ENCODE results near the gene GNRHR. TPM values are rescaled to one million over a fixed set of nuclear protein-coding genes. Genes with fewer than 3 reads are reported as not detected.
"Not testable (repeated sequence)": the region's sequence is repeated elsewhere in the genome, so short reads cannot be mapped to it uniquely, and the experiment has no call there.

Gene GNRHR
- total and polyA plus RNA-seq, 7 donors = not detected

DNA sequence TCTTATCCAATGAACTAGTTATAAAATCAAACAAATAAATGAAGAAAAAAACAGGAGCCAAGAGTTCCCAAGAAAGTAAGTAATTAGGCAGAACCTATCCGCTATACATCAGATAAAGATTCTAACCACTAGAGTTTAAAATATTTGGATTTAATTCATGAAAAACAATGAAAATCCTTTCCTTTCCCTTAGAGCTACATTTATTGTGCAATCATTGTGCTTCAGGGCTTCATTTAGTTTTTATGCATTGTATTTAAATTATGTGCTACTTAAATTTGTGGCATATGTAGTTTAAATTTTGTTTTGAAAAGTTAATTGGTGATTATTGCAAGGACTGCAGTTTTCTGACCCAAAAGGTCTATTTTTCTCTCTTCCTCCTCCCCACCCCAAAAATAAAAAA, 17.9 kb downstream of the GNRHR start:
- Histone ChIP-seq H3K4me1 (no peaks in the 10 kb centered on the region), H3K27ac (no peak overlapping the region), H3K36me3 (peaks cover 0 to 4% (median 0%) of the 10 kb centered on the region in 4 donors), H3K9me3 (no peaks in the 10 kb centered on the region), H3K4me3 (no peak overlapping the region), H3K27me3 (no peaks in the 10 kb centered on the region)
- 94 to 96% methylated on average over 1 of the region's 1 CpG for WGBS, 2 donors
- intact Hi-C loops (cut with DNase I) = no loop called here
- TF ChIP-seq POLR2AphosphoS5 (IDR thresholded peaks at IDR 0.05) (no peak), EP300 (IDR thresholded peaks at IDR 0.05) (no peak), POLR2A (IDR thresholded peaks at IDR 0.05) (no peak)
- TF ChIP-seq, protein P1, sequence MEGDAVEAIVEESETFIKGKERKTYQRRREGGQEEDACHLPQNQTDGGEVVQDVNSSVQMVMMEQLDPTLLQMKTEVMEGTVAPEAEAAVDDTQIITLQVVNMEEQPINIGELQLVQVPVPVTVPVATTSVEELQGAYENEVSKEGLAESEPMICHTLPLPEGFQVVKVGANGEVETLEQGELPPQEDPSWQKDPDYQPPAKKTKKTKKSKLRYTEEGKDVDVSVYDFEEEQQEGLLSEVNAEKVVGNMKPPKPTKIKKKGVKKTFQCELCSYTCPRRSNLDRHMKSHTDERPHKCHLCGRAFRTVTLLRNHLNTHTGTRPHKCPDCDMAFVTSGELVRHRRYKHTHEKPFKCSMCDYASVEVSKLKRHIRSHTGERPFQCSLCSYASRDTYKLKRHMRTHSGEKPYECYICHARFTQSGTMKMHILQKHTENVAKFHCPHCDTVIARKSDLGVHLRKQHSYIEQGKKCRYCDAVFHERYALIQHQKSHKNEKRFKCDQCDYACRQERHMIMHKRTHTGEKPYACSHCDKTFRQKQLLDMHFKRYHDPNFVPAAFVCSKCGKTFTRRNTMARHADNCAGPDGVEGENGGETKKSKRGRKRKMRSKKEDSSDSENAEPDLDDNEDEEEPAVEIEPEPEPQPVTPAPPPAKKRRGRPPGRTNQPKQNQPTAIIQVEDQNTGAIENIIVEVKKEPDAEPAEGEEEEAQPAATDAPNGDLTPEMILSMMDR (IDR thresholded peaks at IDR 0.05) = no peak
- no peak for DNase-seq

DNA sequence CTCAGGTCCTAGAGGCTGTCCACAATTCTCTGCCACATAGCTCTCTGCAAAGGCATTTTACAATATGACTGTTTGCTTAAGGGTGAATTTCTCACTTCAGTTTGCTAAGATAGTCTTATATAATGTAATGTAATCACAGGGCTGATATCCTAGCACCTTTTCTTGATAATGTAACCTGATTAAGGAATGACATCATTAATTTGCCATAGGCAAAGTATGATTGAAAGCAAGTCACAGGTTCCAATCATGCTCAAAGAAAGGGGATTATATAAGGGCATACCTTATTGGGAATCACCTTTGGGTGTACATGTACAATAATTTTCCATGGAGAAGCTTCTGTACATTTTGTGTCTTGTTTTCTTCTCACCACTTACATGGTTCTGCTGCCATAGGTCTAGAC, 18.9 kb downstream of the GNRHR start:
- no peak for DNase-seq
- intact Hi-C loops (cut with DNase I) = no loop called here
- Histone ChIP-seq H3K4me3 (no peak overlapping the region), H3K4me1 (no peaks in the 10 kb centered on the region), H3K36me3 (peaks cover 0 to 4% (median 0%) of the 10 kb centered on the region in 4 donors), H3K27me3 (no peaks in the 10 kb centered on the region), H3K27ac (no peak overlapping the region), H3K9me3 (no peaks in the 10 kb centered on the region)
- no peak for TF ChIP-seq POLR2A (IDR thresholded peaks at IDR 0.05)
- TF ChIP-seq, protein P1 (IDR thresholded peaks at IDR 0.05) = no peak
- no peak for TF ChIP-seq POLR2AphosphoS5 (IDR thresholded peaks at IDR 0.05)
- TF ChIP-seq EP300 (IDR thresholded peaks at IDR 0.05) = no peak

DNA sequence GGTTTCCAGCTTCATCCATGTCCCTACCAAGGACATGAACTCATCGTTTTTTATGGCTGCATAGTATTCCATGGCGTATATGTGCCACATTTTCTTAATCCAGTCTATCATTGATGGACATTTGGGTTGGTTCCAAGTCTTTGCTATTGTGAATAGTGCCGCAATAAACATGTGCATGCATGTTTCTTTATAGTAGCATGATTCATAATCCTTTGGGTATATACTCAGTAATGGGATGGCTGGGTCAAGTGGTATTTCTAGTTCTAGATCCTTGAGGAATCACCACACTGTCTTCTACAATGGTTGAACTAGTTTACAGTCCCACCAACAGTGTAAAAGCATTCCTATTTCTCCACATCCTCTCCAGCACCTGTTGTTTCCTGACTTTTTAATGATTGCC, 23.7 kb downstream of the GNRHR start:
- H3K36me3 ChIP-seq; H3K4me3 ChIP-seq; intact Hi-C loops (cut with DNase I); H3K27me3 ChIP-seq; DNase-seq; H3K27ac ChIP-seq; H3K4me1 ChIP-seq; H3K9me3 ChIP-seq: not testable (repeated sequence)
- WGBS, 2 donors = 91 to 93% methylated on average over 3 of the region's 3 CpGs

DNA sequence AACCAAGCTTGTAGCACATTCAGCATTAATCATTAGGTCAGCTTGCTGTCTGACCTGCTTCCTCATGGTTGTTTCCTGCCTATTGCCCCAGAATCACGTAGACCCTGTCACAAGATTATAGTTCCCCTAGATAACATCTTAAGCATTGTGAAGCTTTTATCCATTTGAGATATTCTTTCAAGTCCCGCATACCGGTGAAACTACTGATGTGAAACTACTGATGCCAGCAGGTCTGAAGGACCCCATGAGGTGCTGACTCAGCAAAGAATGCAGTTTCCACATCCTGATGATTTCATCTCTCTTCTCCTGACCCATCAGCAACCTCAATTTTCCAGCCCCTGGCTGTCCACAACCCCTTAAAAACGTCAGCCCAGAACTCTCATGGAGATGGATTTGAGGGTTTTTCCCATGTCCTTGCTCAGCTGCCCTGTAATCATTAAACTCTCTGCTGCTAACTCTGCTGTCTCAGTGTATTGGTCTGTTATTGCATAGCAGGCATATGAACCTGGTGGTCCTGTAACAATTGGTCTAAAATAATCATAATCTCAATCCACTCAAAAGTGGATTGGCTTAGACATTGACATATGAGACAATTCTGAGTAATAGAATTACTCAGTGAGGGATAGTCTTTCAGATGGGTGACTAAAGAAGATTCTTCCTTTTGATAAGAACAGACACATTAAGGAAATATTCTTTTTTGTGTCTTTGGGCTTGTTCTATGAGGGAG, 26.9 kb downstream of the GNRHR start:
- Histone ChIP-seq H3K27me3 (no peaks in the 10 kb centered on the region), H3K36me3 (peaks cover 0 to 4% (median 0%) of the 10 kb centered on the region in 4 donors), H3K4me3 (no peak overlapping the region), H3K27ac (no peak overlapping the region), H3K4me1 (no peaks in the 10 kb centered on the region), H3K9me3 (no peaks in the 10 kb centered on the region)
- 71 to 74% methylated on average over 4 of the region's 4 CpGs for WGBS, 2 donors
- TF ChIP-seq, protein P1 (IDR thresholded peaks at IDR 0.05) = no peak
- TF ChIP-seq EP300 (IDR thresholded peaks at IDR 0.05) = no peak
- DNase-seq = no peak
- intact Hi-C loops (cut with DNase I) = no loop called here

DNA sequence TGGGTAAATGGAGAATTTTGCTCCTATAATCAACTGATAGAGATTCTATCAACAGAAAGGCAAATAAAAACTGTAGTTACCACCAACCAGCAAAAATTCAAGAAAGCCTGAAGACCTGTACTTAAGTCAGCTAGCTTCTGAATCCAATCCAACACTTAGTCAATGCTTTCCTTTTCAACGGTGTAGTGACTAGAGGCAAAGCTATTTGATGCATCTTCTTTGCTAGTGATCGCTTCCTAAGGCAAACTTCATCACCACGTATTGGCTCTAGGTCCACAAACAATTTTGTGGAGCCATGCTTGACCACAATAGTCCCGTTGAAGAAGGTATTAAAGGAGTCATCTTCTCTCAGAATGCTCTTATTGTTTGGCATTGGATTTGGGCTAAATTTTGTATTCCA, 28.2 kb downstream of the GNRHR start:
- Histone ChIP-seq H3K4me1 (no peaks in the 10 kb centered on the region), H3K27ac (no peak overlapping the region), H3K9me3 (no peaks in the 10 kb centered on the region), H3K4me3 (no peak overlapping the region), H3K36me3 (peaks cover 0 to 11% (median 0%) of the 10 kb centered on the region in 4 donors), H3K27me3 (no peaks in the 10 kb centered on the region)
- intact Hi-C loops (cut with DNase I) = no loop called here
- no peak for DNase-seq
- WGBS, 2 donors = 88 to 94% methylated on average over 4 of the region's 4 CpGs
- TF ChIP-seq POLR2A (IDR thresholded peaks at IDR 0.05) = no peak
- no peak for TF ChIP-seq POLR2AphosphoS5 (IDR thresholded peaks at IDR 0.05)
- TF ChIP-seq EP300 (IDR thresholded peaks at IDR 0.05) = no peak
- TF ChIP-seq, protein P1 (IDR thresholded peaks at IDR 0.05) = no peak
